GM19328 (cell line): ENCODE measurements around the gene PARD3B.
"Not testable (repeated sequence)": the region's sequence is repeated elsewhere in the genome, so short reads cannot be mapped to it uniquely, and the experiment has no call there.

Source experiments
- ATAC-seq: cut with Tn5 transposase; IDR thresholded peaks from one replicate; pipeline ENCODE4 v1.9.1; 2021; ENCODE audit warnings: mild to moderate bottlenecking, moderate library complexity; ENCODE audit not compliant: unreplicated experiment

Gene PARD3B

DNA sequence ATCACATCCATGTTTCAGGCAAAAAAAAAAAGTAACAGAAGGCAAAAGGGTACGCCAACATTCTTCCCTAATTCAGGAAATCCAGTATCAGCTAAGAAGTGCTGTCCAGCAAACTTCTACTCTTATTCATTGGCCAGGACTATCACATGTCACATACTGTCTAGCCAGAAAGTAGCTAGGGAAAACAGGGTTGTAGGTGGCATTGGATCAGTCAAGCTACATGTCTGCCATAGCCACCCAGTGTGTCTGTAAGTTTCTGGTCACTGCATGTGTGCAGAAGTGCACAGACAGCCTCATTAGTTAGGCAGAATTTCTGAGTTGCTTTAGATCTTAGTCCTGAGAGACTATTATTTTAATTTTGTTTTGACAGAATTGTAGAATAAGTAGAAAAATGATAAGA, 671.7 kb downstream of the PARD3B start:
- ATAC-seq = no peak

- no peak for ATAC-seq
Observed at GRCh38 chr2:205218056-205218455, 672.8 kb downstream of the PARD3B start.

- ATAC-seq = not testable (repeated sequence)
Observed at GRCh38 chr2:205218816-205219215, 673.5 kb downstream of the PARD3B start.

GRCh38 chr2:205220559-205220958, 675.3 kb downstream of the PARD3B start:
- ATAC-seq = no peak

GRCh38 chr2:205232086-205232485, 686.8 kb downstream of the PARD3B start:
- no peak for ATAC-seq

- ATAC-seq = no peak
Observed at GRCh38 chr2:205235434-205235833, 690.2 kb downstream of the PARD3B start.

GRCh38 chr2:205237524-205237923, 692.2 kb downstream of the PARD3B start:
- no peak for ATAC-seq

- ATAC-seq = no peak
Observed at GRCh38 chr2:205245001-205245400, 699.7 kb downstream of the PARD3B start.

DNA sequence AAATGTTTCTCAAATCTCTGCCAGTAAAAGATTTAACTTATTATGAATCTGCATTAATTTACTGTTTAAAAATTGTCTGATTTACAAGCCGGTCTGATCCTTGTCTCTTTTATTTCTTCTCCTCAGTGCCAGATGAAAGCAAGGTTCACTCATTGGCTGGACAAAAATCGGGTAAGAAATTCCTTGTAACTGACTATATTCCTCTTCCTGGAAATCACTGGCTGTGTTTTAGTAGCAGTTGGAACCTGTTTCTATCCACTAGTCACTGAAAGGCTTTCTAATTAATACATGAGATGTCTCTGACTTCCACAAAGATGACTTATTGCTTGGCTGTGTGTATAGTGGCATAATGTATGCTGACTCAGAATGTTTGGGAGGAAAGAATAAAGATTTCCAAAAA, 700.4 kb downstream of the PARD3B start:
- ATAC-seq = no peak

- no peak for ATAC-seq
Observed at GRCh38 chr2:205259121-205259520, 713.8 kb downstream of the PARD3B start.

DNA sequence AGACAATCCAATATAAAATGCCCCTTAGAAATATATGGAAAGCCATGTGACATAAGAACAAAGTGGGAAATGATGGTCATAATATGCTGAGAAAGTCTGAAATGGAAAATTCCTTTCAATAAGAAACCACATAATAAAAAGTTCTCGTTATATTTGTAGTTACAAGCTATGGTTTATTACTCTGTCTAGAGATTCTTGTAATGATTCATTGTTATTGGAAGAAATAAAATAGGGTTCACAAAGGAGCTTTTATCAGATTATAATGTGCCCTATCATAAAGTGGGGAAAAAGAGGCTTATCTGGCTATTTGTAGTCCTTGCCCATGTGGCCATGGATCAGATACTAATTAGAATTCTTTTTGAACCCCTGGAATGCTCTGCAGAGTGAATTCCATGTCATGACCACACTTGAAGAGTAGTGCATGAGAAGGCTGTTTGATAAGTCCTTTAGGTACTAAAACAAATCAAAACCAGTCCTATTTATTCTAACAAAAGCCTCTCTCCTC, 716.3 kb downstream of the PARD3B start:
- ATAC-seq = no peak

DNA sequence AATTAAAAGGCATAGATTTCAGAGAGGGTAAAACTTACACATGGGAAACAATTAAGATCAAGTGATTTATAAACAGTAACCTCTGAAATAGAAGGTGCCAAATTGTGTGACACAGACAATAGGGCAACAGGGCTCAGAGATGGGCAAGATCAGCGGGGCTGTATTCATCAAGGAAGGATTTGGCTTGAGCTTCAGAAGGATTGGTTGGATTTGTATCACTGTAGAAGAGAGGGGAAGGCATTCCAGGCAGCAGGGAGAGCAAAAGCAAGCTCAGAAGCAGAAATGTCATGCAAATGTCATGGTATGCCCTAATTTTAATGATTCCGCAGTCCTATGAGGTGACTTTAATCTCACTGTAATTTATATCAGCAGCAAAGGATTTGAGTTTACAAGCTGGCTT, 722.0 kb downstream of the PARD3B start:
- no peak for ATAC-seq

GRCh38 chr2:205270689-205271088, 725.4 kb downstream of the PARD3B start:
- ATAC-seq = no peak

DNA sequence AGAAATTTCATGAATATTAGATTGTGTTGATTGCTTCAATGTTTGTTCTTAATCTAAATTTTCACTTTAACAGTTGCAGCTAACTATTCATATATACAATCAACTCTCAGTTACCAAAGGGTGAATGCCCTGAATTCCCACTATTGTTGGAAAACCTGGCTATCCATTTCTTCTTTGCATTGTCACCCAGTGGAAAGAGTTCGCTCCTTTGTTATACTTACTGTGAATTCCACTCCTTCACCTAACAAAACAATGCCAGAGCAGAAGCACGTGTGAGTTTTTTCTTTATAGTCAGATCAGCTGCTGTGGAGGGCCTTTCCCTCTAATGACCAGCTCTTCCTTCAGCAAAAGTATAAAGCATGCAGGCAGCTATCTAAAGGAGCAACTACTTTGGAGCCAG, 727.9 kb downstream of the PARD3B start:
- no peak for ATAC-seq

- ATAC-seq = no peak
Observed at GRCh38 chr2:205273627-205274026, 728.4 kb downstream of the PARD3B start.

DNA sequence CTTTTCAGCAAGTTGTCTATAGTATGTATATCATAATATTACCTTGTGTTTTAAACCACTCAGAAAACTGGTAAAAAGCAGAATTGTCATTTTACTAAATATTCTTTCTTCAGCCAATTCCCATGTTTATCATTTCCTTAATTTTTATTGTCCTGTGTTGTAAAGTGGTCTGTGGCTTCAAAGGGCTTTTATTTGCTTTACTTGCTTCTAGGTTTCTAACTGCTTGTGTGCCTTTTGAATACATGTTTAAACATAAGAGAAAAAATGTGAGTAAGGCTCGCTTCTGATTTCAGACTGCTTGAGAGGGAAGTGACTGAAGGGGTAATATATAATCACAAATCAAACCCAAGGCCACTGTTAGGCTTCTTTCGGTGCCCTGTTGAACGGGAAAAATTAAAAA, 729.5 kb downstream of the PARD3B start:
- no peak for ATAC-seq

DNA sequence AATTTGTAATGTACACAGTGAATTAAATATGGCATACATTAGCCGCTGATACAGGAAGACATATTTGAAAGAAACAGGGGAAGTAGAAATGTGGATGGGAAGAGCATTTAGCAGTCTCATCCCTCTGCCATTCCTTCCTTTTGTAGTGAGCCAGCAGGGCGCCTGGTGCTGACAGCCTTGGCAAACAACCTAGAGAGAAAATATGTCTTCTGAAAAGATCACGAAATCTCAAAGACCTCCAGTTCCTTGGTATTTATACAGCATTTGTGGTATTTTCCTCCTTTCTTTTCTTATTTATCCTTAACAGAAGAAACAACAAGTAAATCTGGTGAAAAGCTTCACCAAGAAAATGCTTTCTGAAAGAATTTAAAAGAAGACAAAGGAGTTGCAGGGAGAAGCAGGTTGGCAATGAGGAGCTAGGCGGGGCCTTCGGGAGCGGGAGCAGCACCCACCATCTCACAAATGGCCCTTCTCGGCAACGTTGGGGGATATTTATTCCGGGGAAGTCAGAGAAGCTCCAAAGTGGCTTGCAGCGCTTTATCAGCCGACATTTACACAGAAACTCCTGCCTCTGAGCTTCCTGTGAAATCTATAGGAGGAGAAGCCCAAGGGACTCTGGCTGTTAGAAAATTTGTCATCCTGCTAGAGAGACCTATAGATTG, 731.0 kb downstream of the PARD3B start:
- no peak for ATAC-seq

DNA sequence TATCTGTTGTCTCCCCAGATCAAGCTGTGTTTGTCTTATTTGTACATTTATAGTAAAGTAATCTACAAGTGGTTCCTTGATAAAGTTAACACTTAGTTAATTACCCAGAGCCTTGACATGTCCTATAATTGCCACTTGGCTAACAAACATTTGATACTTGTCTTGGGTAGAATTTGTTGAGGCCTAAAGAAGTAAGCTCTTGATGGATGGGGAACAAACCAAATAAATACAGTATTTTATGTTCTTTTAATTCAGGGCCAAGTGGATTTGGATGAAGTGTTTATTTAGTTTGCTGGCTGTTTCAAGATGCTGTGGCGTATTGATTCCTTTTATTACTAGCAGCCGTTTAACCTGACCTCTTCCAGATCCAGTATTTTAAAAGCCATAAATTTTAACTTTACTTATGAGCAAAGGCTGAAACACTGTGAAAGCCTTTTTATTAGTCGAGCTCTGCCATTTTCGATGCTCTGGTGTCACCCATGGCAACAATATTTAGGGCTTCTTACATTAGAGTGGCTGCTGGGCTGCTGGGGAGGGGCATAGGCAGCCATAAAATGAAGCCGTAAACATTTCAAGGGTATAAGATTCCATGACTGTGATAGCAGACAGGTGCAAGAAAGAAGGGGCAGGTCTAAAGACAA, 735.4 kb downstream of the PARD3B start:
- ATAC-seq = no peak

DNA sequence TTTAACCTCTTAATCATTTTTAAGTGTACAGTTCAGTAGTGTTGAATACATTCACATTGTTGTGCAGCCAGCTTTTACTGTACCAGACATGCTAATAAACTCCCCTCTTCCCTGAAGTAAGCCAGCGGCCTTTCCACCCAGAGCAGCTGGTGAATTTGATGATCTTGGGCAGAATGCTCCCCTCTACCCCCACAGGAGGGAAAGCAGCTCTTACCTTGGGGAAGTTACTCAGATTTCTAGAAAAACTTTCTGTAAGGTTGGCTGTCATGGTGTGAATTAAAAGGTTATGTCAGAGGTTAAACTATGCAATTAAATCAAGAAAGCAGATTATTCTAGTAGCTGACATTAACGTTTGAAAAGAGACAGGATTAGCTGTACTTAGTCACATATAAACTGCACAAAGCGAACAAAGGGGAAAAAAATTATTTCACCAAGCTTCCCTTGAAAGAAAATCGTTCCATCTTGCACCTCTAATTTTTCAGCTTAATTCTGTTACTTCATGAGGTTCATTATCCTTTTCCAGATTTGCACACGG, 738.5 kb downstream of the PARD3B start:
- no peak for ATAC-seq

DNA sequence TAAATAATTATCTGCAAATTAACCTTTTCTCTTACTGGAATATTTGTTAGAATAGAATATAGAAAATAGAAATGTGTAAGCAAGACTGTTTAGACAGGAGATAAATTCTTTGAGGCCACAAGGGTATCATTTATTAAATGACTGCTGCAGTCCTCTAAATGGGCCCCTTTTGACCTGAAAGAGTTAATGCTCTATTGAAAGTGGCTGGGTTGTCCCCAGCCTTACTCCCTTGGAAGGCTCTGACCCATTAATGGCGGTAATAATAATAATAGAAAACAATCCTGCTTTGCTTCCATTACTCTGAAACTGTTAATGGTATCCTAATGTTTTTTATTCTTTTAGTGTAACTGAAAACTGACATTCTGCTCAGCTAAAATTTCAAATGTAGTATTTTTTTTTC, 739.1 kb downstream of the PARD3B start:
- no peak for ATAC-seq

GRCh38 chr2:205287316-205287715, 742.0 kb downstream of the PARD3B start:
- ATAC-seq = no peak

DNA sequence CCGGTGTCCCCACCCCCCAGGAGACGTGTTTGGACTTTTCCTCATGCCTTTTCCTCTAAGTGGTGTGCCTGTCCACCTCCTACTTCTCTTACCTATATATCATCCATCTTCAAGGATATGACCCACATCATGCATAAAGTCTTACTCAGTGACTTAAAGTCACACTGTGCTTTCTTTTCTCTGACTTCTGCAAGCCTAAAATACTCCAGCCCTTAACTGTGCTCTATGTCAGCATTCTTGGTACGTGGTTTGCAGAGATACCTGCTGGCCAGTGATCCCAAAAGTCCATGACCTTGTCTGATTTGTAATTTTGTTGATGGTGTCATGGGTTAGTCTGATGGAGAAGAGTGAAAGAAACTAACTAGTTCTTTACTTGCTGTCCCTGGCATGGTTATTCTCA, 743.4 kb downstream of the PARD3B start:
- no peak for ATAC-seq
